ENCODE results near the gene ABR.

The ABR gene

DNA sequence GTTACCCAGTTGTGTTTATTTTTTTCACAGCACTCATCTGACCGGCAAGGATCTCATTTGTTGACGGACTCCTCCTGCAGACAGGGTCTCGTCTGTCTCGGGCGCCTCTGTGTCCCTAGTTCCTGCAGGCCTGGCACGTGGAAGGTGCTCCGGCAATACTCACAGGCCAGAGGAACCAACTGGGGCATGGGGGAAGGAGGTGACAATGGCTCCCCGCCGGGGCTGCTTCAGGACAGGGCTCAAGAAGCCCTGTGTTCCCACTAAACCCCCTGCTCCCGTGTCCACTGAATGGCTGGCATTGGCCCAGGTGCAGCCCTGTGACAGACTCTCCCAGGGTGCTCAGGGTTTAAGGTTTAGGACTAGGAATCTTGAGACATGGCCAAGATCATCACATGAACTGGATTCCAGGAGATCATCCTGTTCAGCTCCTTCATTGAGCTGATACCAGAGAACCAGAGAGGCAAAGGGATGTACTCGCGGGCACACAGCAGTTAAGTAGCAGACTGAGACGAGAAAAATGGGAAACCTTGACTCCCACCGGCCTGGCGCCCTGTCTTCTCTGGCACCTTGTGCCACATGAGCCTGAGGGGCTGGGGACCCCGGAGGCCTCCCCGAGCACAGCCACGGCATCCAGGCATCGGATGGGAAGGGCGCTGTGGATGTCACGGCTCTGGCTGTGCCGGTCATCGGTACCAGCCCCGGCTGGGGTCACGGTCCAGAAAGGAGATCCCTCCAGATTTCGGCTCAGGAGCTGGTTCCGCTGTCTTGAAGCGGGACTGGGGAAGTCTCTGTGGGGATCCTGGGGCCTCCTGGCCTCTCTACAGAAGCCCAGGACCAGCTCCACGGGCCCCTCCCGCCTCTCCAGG, 153.8 kb downstream of the ABR start:
- no peak for DNase-seq

DNA sequence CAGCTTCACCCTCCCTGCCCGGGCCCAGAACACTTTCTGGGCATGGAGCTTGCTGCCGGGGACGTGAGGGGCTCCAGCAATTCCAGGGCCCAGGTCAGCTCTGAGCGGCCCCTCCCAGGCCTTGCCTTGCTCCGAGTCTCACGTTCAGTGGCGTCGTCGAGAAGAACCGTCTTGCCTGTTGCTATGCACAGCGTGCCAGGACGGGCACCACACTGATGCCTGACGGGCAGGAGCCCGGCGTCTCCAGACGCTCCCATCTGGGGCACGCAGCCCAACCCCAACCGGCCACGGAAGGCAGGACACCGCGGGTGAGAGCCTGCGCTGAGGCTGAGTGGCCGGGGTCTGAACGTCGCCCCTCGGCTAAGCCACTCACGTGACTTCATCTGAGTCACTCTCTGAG, 155.7 kb downstream of the ABR start:
- DNase-seq: no peak

GRCh38 chr17:1022278-1023024, 157.3 kb downstream of the ABR start:
- no peak for DNase-seq

DNA sequence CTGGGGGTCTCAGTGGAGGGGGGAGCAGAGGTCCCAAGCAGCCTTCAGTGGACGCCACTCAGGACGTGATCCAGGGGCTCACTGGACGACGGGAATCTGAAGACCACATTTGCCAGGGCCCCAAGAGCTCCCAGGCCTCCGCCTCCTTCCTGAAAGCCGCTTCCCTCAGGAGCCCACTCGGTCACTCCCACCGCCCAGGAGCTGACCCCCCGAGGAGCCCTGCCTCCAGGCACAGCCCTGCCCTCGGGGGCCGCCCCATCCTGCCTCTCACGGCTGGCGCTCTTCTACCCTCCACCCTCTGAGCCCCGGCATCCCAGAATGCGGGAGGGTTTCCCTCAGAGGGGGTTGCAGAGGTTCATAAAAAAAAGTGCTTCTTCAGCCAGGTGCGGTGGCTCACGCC, 158.6 kb downstream of the ABR start:
- no peak for DNase-seq

DNA sequence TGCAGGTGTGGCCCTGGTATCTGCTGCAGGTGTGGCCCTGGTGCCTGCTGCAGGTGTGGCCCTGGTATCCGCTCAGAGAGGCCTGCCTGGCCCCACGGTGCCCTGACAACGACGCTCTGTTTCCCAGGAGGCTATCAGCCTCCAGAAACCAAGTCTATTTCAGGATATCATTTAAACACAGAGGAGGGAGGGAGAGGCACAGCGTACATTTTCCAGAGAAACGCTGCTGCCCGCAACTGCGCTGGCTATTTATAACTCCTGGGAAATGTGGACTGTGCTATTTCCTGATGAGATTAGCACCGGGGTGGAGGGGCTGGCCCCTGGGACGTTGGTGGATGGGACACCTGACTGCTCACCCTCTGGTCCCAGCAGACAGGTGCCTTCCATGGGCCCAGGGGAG, 160.3 kb downstream of the ABR start:
- DNase-seq: no peak

- DNase-seq: no peak
Measured at GRCh38 chr17:1018547-1018946, 161.2 kb downstream of the ABR start.

- DNase-seq: no peak
Measured at GRCh38 chr17:1013729-1014090, 166.1 kb downstream of the ABR start.

DNA sequence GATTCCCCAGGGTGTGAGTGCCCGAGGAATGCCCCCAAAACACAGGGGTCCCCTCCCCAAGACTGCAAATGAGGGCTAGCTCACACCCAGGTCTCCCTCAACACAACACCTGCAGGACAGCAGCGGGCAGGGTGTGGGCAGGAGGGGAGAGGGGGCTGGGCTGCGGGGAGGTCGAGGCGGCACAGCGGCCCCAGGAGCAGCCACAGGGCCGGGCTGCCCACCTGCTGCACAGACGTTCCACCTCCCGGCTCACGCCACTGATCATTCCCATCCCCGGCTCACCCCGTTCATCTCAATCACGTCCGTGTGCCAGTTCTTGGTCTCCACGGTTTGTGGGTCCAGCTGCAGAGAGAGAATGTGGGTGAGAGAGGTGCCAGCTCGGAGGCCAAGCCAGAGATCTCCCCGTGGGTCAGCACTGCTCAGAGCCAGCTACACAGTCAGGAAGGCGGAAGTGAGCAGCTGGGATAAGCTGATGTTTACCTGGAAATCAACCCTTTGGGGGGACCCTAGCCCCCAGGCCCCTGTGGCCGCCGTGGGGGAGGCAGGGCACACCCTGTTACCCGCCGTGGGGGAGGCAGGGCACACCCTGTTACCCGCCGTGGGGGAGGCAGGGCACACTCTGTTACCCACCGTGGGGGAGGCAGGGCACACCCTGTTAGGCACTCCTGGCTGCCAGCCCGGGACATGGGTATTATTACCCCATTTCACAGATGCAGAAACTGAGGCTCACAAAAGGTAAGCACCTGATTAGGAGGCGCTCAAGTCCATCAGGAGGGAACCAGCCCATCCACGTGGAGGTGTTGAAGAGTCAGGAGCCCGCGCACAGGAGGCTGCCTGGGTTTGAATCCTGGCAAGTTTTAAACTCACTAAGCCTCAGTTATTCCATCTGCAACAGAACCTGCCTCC, 166.7 kb downstream of the ABR start:
- DNase-seq: no peak

DNA sequence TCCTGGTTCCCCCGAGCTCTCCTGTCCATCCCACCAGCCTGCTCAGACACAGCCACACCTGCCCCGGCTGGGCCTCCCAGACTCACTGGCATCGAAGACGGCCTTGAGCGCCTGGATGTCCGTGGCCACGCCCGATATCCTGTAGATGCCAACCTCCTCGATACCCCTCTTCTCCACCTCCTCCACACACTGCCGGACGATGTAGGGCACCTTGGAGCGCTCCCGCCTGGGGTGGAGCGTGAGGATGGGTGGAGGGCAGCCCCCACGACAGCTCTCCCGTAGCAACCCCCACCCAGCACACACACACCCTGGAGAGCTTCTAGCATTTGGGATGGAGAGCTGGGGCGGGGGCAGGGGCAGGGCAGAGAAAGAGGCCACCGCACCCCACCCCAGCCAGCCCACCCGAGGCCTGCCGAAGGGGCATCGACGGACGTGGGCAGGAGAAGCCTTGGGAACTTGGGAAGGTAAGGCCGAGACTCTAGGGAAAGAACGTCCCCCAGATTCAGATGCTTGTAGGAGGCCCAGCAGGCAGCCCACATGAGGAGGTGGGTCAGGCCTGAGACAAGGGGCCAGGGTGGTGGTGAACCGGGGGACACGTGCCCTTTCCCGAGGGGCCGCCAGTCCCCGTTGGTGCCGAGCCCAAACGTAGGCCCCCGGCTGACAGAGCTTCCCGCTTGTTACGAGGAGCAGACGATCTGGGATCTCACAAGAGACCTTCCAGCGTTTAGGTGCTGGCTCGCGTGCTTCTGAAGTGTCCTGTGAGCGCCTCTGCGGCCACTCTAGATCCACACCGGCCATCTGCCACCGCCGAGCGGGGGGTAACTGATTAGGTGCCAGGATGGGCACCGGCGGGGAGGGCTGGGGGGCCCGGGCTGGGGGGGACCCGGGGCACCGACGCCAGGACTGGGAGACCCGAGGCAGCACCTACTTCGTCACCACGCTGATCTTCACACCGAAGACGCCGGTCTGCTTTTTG, 167.7 kb downstream of the ABR start:
- no peak for DNase-seq

- no peak for DNase-seq
Measured at GRCh38 chr17:1011138-1011537, 168.6 kb downstream of the ABR start.

- no peak for DNase-seq
Measured at GRCh38 chr17:1010586-1010985, 169.2 kb downstream of the ABR start.

GRCh38 chr17:1010086-1010450, 169.7 kb downstream of the ABR start:
- no peak for DNase-seq

DNA sequence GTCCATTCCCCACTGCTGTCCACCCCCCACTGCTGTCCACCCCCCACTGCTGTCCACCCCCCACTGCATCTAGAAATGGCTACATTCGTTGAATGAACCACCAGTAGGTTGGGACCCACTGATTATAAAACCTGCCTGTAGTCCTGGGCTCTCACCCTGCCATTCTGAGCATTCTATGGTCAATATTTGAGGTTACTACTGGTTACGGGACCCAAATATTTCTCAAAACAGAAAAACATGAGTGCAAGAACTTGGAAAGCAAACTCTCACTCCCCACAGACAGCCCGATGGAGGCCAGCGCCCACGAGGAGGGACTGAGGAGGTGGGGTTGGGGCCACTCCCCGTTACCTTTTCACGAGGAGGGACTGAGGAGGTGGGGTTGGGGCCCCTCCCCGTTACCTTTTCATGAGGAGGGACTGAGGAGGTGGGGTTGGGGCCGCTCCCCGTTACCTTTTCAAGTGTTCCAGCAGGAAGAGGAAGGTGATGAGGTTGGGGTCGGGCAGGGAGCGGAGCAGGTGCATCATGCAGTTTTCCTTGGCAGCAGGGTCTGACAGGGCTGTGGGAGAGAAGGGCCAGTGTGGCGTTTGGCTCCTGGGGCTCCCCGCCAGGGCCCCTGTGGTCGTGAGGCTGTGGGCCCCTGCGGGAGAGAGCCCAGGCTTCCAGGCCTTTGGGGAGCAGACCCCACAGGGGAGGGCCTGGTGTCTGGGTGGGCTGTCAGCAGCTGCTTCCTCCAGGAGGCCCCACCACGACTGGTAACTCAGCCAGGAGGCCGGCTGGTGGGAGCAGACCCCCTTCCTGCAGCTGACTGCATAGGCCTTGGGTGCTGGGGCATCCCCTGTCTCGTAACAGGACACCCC, 170.3 kb downstream of the ABR start:
- no peak for DNase-seq

DNA sequence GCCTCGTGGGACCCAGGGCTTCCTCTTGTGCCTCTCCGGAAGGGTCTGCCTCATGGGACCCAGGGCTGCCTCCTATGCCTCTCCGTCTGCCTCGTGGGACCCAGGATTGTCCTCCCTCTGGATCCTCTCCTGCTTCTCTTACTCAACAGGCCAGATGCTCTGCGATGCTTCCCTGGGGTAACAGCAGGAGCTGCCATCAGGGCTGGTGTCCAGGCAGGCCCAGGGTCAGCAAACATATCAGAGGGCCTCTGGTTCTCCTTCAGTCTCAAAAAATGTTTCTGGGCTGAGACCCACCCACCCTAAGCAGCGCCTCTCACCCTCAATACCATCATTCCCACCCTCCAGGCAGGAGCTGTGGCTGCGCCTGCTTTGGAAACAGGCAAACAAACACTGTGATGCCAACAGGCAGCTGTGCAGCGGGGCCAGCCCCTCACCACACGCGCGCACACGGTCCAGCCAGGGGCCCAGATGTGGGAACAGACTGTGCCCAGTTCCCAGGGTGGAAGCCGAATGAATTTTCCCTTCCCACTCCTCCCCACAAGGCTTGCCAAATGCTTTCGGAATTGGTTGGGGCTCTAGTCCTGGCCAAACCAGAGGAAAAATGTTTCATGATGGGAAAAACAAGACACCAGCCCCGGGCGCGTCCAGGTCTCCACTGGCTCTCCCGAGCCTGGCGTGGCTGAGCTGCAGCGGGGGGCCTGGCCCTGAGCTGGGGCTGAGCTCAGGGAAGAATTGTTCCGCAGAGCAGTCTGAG, 171.6 kb downstream of the ABR start:
- no peak for DNase-seq

GRCh38 chr17:1007310-1008007, 172.3 kb downstream of the ABR start:
- DNase-seq: no peak

- no peak for DNase-seq
Measured at GRCh38 chr17:1006054-1006453, 173.7 kb downstream of the ABR start.

GRCh38 chr17:1005361-1005946, 174.3 kb downstream of the ABR start:
- no peak for DNase-seq

GRCh38 chr17:1004769-1005295, 174.9 kb downstream of the ABR start:
- no peak for DNase-seq

All from stimulated activated CD4-positive, alpha-beta T cell treated with anti-CD3 and anti-CD28 coated beads, Interleukin-15, amount 100 ng/mL, for 24 hours (primary cell).